GM18498 (cell line): ENCODE data around the gene MYRF.

ENCODE experiments used
- ATAC-seq: cut with Tn5 transposase; IDR thresholded peaks from one replicate; pipeline ENCODE4 v1.9.1; 2021; ENCODE audit warnings: mild to moderate bottlenecking, moderate library complexity; ENCODE audit not compliant: unreplicated experiment

MYRF gene

DNA sequence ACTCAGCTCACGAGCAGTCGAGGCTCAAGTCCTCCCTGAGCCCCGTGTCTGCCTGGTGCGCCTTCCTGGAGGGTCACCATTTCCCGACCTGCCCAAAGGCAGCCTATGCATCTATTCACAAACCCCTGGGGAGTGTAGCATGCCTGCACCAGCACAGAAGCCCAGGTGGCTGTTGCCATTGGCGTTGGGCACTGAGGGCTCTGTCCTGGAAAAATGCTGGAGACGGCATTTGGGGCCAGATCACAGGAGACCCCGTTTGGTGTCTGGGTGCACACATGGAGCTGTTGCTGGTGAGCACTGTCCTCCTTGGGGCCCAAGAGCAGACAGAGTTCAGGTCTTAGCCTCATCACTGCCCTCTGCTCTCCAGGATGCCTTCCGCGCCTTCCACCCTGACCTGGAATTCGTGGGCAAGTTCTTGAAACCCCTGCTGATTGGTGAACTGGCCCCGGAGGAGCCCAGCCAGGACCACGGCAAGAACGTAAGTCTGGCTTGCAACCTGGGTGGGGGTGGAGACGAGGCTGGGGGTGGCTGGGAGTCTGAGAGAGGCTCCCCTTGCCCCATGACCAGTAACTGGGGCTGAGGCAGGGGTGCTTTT is 85.1 kb downstream of the MYRF start:
- no peak for ATAC-seq
